Cardiac fibroblast (primary cell): ENCODE results near the gene ADIPOR2.
A peak's percentile ranks its signal among the peaks of the same experiment; 100 is the strongest.

Experiments used
- DNase-seq, 2 donors: peaks; one replicate each; pipeline versions ENCODE4 v3.0.0 to v3.0.0-alpha.2; 2010; ENCODE audit warnings: low read depth in 2 of 2
- H3K4me3 ChIP-seq, 2 donors: replicated peaks in 1 of 2; 1 replicate in 1 of 2; 2 replicates in 1 of 2; pipeline ENCODE4 v1.5.1; 2011; ENCODE audit warnings: low read depth in 2 of 2, low read length in 2 of 2, mild to moderate bottlenecking in 2 of 2, moderate library complexity in 1 of 2
- CTCF ChIP-seq: IDR thresholded peaks from one replicate; pipeline ENCODE4 v1.5.1; 2011; ENCODE audit warnings: low read depth, mild to moderate bottlenecking, low read length, inconsistent platforms

Gene ADIPOR2

DNA sequence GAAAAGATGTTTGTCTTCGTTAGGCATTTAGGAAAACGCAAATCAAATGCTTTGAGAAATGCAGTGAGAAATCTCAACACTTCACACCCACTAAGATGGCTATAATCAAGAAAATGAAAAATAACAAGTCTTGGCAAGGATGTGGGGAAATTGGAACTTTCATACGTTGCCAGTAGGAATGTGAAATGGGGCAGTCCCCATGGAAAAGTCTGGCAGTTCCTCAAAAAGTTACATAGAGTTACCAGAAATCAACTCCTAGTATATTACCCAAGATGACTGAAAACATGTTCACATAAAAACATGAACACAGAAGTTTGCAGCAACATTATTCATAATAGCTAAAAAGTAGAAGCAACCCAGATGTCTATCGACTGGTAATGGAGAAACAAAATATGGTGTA lies 88.0 kb downstream of the ADIPOR2 start:
- TF ChIP-seq CTCF = no peak
- DNase-seq = peak; percentile 59 to 83
- H3K4me3 ChIP-seq = no peak overlapping the region

DNA sequence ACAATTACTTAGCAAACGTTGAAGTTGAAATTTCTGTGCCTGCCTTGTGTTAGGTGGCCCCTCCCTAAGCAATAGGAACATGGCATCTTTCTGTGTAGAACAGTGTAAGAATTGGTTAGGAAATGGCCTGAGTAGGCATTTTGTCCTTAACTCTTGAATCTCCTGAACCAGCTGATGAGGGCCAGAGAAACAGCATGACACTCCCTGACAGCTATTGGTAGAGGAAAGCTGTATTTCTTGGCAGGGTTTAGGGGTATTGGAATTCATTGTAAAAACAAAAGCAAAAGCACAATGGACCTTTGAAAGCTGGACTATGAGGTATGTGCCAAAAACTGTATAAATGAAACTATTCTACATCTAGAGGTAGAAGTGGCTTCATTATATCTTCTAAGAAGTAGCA lies 88.9 kb downstream of the ADIPOR2 start:
- no peak overlapping the region for H3K4me3 ChIP-seq
- no peak for TF ChIP-seq CTCF
- DNase-seq = peak; percentile 85 to 90

DNA sequence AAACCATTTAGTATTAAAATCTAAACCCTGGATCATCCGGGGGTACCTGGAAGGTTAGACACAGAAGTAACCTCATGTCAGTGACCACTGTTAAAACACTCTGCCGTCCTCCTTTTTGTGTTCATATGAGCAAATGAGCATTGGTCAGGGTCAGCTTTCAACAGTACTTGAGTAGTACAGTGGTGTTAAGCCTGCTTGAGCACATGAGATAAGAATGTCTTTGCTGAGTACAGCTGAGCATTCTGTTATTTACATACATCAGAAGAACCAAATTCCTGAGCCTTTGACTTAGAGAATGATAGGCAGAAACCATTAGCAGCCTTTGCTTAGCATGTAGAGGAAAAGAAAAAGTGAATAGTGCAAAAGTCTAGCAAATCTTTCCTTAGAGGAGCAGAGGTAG lies 90.9 kb downstream of the ADIPOR2 start:
- TF ChIP-seq CTCF = no peak
- no peak overlapping the region for H3K4me3 ChIP-seq
- peak in 1 of 2 donors; percentile 45 for DNase-seq

DNA sequence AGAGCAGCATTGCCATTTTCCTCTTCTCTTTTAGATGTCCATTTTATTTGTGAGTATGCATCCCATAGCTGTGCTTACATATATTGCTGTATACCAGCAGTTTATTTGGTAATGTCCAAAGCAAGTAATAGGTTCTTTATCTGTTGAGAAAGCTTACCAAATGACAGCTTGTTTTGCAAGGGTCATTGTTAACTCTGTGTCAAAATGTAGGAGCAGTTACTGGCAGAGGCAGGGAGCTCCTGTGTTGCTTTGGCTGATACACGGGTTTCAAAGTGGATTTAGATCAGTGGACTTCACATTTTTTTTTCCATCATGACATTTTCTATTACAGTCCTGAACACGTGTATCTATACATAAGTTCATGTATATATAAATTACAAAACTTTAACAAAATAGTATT lies 91.3 kb downstream of the ADIPOR2 start:
- no peak for TF ChIP-seq CTCF
- H3K4me3 ChIP-seq = no peak overlapping the region
- no peak for DNase-seq

GRCh38 chr12:1787714-1788113 lies 96.8 kb downstream of the ADIPOR2 start:
- H3K4me3 ChIP-seq = no peak overlapping the region
- no peak for DNase-seq
- no peak for TF ChIP-seq CTCF

DNA sequence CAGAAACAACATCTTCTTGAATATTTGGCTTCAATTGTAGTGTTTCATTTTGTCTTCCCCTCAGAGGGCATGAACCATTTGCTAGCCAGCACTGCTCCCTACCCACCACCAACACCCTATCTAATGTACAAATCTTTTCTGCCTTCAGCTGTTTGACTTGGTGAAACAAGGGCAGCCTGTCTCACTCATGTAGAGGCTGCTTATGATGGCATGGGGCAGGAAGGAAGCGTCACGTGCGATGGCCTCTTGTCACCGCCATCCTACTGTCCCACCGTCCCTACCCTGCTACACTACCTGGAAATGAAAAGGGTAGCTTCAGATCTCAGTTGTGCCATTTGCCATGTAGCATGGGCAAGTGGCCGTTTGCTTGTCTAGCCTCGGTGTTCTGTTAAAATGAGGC lies 99.6 kb downstream of the ADIPOR2 start:
- H3K4me3 ChIP-seq = no peak overlapping the region
- no peak for TF ChIP-seq CTCF
- DNase-seq = no peak

DNA sequence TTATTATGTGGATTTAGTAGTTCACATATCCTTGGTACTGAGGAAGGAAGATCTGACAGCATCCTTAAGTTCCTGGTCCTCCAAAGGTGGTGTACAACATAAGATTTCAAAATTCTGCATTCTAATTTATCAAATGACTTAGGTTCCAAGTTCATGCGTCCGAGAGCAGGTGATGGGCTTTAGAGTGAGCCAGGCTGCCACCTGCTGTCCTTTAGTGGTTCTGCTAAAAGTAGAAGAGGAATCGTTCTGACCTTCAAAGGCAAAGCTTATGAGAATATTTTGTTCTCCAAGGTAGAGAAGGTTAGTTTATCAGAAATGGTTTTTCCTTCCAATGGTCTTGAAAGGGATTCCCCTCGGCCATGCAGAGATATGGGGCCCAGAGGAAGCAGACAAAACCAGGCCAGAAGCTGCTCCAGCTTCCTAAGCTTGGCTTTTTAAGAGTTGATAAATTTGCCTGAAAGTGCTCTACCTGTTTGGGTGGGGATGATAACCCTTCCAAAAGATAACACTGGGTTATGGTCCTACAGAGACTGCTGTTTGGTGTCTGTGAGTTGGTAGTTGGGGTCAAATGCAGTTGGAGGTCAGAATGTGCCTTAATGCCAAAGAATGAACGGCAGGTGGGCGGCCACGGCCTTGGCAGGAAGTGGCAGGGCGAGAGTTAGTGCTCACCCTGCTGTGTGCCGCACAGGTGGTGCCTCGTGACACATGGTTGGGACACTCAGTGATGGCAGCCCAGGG lies 100.4 kb downstream of the ADIPOR2 start:
- peak; percentile 79 for TF ChIP-seq CTCF
- H3K4me3 ChIP-seq = no peak overlapping the region
- DNase-seq = peak; percentile 81
